GM19395 (cell line): ENCODE measurements around the gene MTCH2.

ENCODE experiments used
- ATAC-seq: cut with Tn5 transposase; IDR thresholded peaks from one replicate; pipeline ENCODE4 v1.9.1; 2021; ENCODE audit warnings: mild to moderate bottlenecking, moderate library complexity; ENCODE audit not compliant: unreplicated experiment

Gene MTCH2

DNA sequence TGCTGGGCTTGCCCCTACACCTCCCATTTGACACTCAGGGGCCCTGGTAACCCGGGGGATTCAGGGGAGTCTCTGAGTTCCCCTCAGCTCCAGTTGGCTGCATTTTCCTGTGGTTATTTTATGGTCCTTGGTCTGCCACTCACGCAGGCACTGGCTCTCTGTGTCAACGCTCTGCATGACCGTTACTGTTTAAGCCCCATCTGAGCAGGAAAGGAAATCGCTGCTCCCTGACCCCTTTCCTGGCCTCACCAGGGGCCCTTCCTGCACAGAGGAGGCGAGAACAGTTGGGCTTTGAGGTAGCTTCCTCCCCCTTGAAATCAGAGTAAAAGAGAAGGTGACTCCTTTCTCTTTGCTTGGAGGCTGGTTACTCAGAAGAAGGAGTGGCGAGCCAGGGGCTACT is 50.6 kb downstream of the MTCH2 start:
- ATAC-seq: no peak

GRCh38 chr11:47589977-47590861 is 52.1 kb downstream of the MTCH2 start:
- no peak for ATAC-seq

GRCh38 chr11:47589584-47589976 is 52.8 kb downstream of the MTCH2 start:
- no peak for ATAC-seq

DNA sequence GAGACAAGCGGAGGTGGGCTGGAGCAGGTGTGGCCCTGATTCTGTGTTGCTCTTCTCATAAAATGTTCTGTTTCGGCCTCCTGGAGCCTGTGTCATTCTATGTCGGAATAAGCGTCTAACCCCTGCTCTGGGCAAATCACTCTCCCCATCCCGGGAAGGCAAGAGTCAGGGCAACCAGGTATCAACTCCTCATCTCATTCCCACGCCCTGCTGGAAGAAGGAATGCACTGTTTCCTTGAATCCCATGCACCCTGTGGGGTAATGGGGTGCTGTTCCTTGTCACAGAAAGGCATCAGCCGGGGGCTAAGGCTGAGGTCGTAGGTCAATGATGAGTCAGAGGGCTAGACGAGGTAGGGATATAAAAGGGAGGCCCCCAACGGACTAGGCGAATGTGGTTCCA is 53.2 kb downstream of the MTCH2 start:
- no peak for ATAC-seq

GRCh38 chr11:47587723-47588326 is 54.5 kb downstream of the MTCH2 start:
- ATAC-seq: no peak

GRCh38 chr11:47587039-47587716 is 55.2 kb downstream of the MTCH2 start:
- ATAC-seq: no peak

DNA sequence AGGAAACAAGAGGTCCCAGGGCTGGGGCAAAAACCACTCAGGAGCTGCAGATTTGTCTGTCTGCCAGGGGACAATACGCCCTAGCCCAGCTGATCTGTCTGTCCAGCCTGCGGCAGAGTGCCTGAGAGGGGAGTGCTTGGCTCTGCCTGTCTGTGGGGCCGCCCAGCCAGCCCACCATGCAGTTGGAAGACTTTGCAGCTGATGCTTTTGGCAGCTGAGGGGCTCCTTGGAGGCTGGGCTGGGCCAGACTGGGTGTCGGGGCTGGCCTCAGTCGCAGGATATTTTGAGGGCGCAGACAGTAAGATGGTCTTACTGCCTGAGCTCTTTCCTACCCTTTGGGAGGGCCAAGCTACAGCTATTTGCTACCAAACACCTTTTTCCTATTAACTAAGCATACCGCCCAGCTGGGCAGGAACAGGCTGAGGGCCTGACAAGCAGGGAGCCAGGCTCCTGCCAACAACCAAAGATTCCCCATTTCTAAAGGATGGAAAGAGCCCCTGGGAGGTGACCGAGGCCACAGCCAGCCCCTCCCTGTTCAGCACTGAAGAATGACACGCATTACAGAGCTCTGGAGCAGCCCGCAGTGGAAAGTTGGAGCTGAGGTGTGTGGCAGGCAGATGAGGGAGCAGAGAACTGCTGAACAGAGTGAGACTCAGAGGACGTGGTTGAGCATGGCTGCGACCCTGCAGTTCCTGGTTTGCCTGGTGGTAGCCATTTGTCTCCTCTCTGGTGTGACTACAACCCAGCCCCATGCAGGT is 56.1 kb downstream of the MTCH2 start, which contains the start of gene FAM180B:
Gene FAM180B, plus strand, starts transcription at position 581 of the 758 bp plus-strand sequence. Its CDS starts 91 bp downstream, at position 672.
- no peak for ATAC-seq

GRCh38 chr11:47583844-47584243 is 58.5 kb downstream of the MTCH2 start:
- no peak for ATAC-seq

- ATAC-seq: peak; percentile 96
Measured at GRCh38 chr11:47578524-47579494, 63.5 kb downstream of the MTCH2 start, which contains the start of the genes KBTBD4 and NDUFS3. Gene KBTBD4 (minus strand): TSS chr11:47578970. CDS start chr11:47578951, 19 bp downstream. Gene NDUFS3 (plus strand): TSS chr11:47579074. CDS start chr11:47579092, 18 bp downstream.

GRCh38 chr11:47577460-47578041 is 64.8 kb downstream of the MTCH2 start:
- ATAC-seq: no peak

- no peak for ATAC-seq
Measured at GRCh38 chr11:47573321-47573720, 69.0 kb downstream of the MTCH2 start.

- ATAC-seq: no peak
Measured at GRCh38 chr11:47572715-47573255, 69.6 kb downstream of the MTCH2 start.

GRCh38 chr11:47571895-47572294 is 70.5 kb downstream of the MTCH2 start:
- no peak for ATAC-seq

- no peak for ATAC-seq
Measured at GRCh38 chr11:47571357-47571729, 71.0 kb downstream of the MTCH2 start.

- ATAC-seq: no peak
Measured at GRCh38 chr11:47570651-47571356, 71.6 kb downstream of the MTCH2 start.

DNA sequence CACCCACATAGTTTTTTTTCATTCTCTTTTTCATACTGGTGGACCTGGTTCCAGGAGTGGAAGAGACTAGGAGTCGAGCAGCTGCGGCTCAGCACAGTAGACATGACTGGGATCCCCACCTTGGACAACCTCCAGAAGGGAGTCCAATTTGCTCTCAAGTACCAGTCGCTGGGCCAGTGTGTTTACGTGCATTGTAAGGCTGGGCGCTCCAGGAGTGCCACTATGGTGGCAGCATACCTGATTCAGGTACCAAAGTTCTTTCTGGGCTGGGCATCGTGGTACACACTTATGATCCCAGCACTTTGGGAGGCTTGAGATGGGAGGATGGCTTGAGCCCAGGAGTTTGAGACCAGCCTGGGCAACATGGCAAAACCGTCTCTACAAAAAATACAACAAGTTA is 72.7 kb downstream of the MTCH2 start:
- no peak for ATAC-seq
